ENCODE results near the gene MOB1B. TPM values are rescaled to one million over a fixed set of nuclear protein-coding genes. Genes with fewer than 3 reads are reported as not detected.

The MOB1B gene
- total RNA-seq (2014; rRNA removed; shearing (Covaris generic)): 30.2 and 40.4 TPM in 2 replicates
- polyA plus RNA-seq (2016; fragmentation: Nextera tagmentation; extraction: Ambion mirVana): 7.3 and 7.9 TPM in 2 replicates
- long read RNA-seq: 0 reads

- Histone ChIP-seq H3K36me3 (ENCODE audit: insufficient read depth) (peaks cover 7% of the 10 kb centered on the region; the same call in 1 of the 2 replicates), H4K20me1 (replicated peaks; ENCODE audit: insufficient read depth) (peaks cover 5% of the 10 kb centered on the region; the same call in 1 of the 2 replicates), H3K27ac (ENCODE audit: low read depth) (peak within 1 kb of the TSS; percentile 88), H3K9me2 (ENCODE audit: insufficient read depth) (no peaks in the 10 kb centered on the region), H3K79me2 (replicated peaks; ENCODE audit: insufficient read depth) (peaks cover 45% of the 10 kb centered on the region), H3K4me3 (peak within 1 kb of the TSS; percentile 94), H2AFZ (peak within 1 kb of the TSS; percentile 94), H3K27me3 (ENCODE audit: insufficient read depth) (no peaks in the 10 kb centered on the region), H3K4me2 (peak within 1 kb of the TSS; percentile 91), H3K4me1 (ENCODE audit: insufficient read depth) (peaks cover 7% of the 10 kb centered on the region), H3F3A (replicated peaks; ENCODE audit: low read depth) (no peaks in the 10 kb centered on the region)
- peak; percentile 97 for DNase-seq (ENCODE audit: low spot score)
- peak; percentile 88 for ATAC-seq
- Mint-ChIP-seq H3K36me3 (ENCODE audit: low read depth) (peaks cover 23% of the 10 kb centered on the region), H3K27ac (peak within 1 kb of the TSS; percentile 93), H3K4me3 (peak within 1 kb of the TSS; percentile 98), H3K27me3 (ENCODE audit: insufficient read depth, low read depth, poor library complexity) (peaks cover 3% of the 10 kb centered on the region), H3K9me3 (no peaks in the 10 kb centered on the region; the same call in 1 of the 3 replicates), H3K4me1 (peaks cover 10% of the 10 kb centered on the region; the same call in 2 of the 3 replicates)
- TF ChIP-seq CTCF (conservative IDR thresholded peaks at IDR 0.05; ENCODE audit: low read depth in 2 of 2) (peak; percentile 20 to 37; a peak in 2 of 4 replicates), STAT1 (IDR thresholded peaks at IDR 0.05; ENCODE audit: unreplicated experiment) (no peak), JUNB (IDR thresholded peaks at IDR 0.05; ENCODE audit: unreplicated experiment) (no peak), EZH2phosphoT487 (IDR thresholded peaks at IDR 0.05; ENCODE audit: unreplicated experiment) (no peak), CREB1 (CRISPR knock-in tag; IDR thresholded peaks at IDR 0.05; ENCODE audit: low read depth) (peak; percentile 54), POLR2AphosphoS5 (IDR thresholded peaks at IDR 0.05; ENCODE audit: low read depth) (peak; percentile 88), REST (IDR thresholded peaks at IDR 0.05; ENCODE audit: unreplicated experiment) (no peak), ZNF114 (CRISPR knock-in tag; IDR thresholded peaks at IDR 0.05) (0 out of 2 replicates have a peak, but pooled peaks have one; percentile 61)
Measured at GRCh38 chr4:70901984-70902576, at the start of gene MOB1B. Gene MOB1B, plus strand, starts transcription at chr4:70902369. Its CDS starts 168 bp downstream, at chr4:70902537.

- Histone ChIP-seq H3K4me3 (no peak overlapping the region), H3F3A (replicated peaks; ENCODE audit: low read depth) (no peaks in the 10 kb centered on the region), H2AFZ (no peak overlapping the region), H3K4me2 (no peak overlapping the region), H3K79me2 (replicated peaks; ENCODE audit: insufficient read depth) (no peaks in the 10 kb centered on the region), H3K36me3 (ENCODE audit: insufficient read depth) (no peaks in the 10 kb centered on the region), H3K27me3 (ENCODE audit: insufficient read depth) (no peaks in the 10 kb centered on the region), H3K27ac (ENCODE audit: low read depth) (no peak overlapping the region), H4K20me1 (replicated peaks; ENCODE audit: insufficient read depth) (no peaks in the 10 kb centered on the region), H3K9me2 (ENCODE audit: insufficient read depth) (peaks cover 4% of the 10 kb centered on the region; the same call in 1 of the 2 replicates), H3K4me1 (ENCODE audit: insufficient read depth) (peaks cover 6% of the 10 kb centered on the region)
- DNase-seq (ENCODE audit: low spot score) (no peak), ATAC-seq (no peak)
- H3K36me3 Mint-ChIP-seq (ENCODE audit: low read depth): no peaks in the 10 kb centered on the region
- H3K4me3 Mint-ChIP-seq: no peak overlapping the region
- H3K4me1 Mint-ChIP-seq: peaks cover 10% of the 10 kb centered on the region; the same call in 2 of the 3 replicates
- no peaks in the 10 kb centered on the region for H3K9me3 Mint-ChIP-seq
- H3K27me3 Mint-ChIP-seq (ENCODE audit: insufficient read depth, low read depth, poor library complexity): peaks cover 1% of the 10 kb centered on the region
- H3K27ac Mint-ChIP-seq: no peak overlapping the region
- no peak for TF ChIP-seq REST (IDR thresholded peaks at IDR 0.05; ENCODE audit: unreplicated experiment)
- TF ChIP-seq ZNF331 (CRISPR knock-in tag; IDR thresholded peaks at IDR 0.05; ENCODE audit: low read depth): no peak
- TF ChIP-seq JUNB (IDR thresholded peaks at IDR 0.05; ENCODE audit: unreplicated experiment): no peak
- no peak for TF ChIP-seq EZH2 (IDR thresholded peaks at IDR 0.05; ENCODE audit: low read depth, unreplicated experiment)
- TF ChIP-seq EZH2phosphoT487 (IDR thresholded peaks at IDR 0.05; ENCODE audit: unreplicated experiment): no peak
- TF ChIP-seq CTCF (conservative IDR thresholded peaks at IDR 0.05; ENCODE audit: low read depth in 2 of 2): no peak
- TF ChIP-seq ZNF114 (CRISPR knock-in tag; IDR thresholded peaks at IDR 0.05): no peak
- TF ChIP-seq STAT1 (IDR thresholded peaks at IDR 0.05; ENCODE audit: unreplicated experiment): no peak
- TF ChIP-seq NANOG (IDR thresholded peaks at IDR 0.05; ENCODE audit: borderline replicate concordance): no peak
Measured at GRCh38 chr4:70855464-70855863, 46.7 kb upstream of the MOB1B start.

All from GM23338 (cell line).